Measurements from ENCODE around the gene WWOX.

DNA sequence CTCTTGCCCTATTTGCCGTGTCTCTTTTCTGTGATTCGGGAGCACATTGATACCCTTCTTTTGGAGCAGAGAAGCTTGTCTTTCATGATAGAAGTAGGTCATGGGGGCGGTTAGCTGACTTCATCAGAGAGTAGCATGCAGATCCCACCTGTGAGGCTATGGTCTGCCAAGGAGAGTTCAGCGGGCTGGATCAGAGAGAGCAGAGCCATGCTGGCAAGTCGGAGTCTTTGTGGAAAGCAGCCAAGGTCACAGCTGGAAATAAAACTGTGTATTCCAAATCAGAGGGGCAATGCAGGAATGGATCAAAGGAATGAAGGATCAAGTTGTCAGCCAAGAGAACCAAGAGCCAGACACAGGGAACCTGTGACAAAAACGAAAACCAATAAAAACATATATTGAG lies 595.9 kb downstream of the WWOX start:
- TF ChIP-seq, protein P1, sequence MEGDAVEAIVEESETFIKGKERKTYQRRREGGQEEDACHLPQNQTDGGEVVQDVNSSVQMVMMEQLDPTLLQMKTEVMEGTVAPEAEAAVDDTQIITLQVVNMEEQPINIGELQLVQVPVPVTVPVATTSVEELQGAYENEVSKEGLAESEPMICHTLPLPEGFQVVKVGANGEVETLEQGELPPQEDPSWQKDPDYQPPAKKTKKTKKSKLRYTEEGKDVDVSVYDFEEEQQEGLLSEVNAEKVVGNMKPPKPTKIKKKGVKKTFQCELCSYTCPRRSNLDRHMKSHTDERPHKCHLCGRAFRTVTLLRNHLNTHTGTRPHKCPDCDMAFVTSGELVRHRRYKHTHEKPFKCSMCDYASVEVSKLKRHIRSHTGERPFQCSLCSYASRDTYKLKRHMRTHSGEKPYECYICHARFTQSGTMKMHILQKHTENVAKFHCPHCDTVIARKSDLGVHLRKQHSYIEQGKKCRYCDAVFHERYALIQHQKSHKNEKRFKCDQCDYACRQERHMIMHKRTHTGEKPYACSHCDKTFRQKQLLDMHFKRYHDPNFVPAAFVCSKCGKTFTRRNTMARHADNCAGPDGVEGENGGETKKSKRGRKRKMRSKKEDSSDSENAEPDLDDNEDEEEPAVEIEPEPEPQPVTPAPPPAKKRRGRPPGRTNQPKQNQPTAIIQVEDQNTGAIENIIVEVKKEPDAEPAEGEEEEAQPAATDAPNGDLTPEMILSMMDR (IDR thresholded peaks at IDR 0.05; ENCODE audit: control extremely low read depth in 1 of 3, insufficient read depth in 1 of 3, low read depth in 1 of 3, low read length in 3 of 3) = no peak
- TF ChIP-seq ZNF274 (IDR thresholded peaks at IDR 0.05; ENCODE audit: borderline replicate concordance, extremely low read depth, low read length) (no peak), POLR2A (IDR thresholded peaks at IDR 0.05; ENCODE audit: control extremely low read depth in 1 of 2, low read depth in 2 of 2, low read length in 2 of 2) (no peak), TAF7 (optimal IDR thresholded peaks at IDR 0.05; ENCODE audit: borderline replicate concordance, low read depth, low read length) (no peak), ASH2L (IDR thresholded peaks at IDR 0.05; ENCODE audit: low read length) (no peak), BACH1 (IDR thresholded peaks at IDR 0.05; ENCODE audit: low read length) (no peak), POLR2AphosphoS5 (IDR thresholded peaks at IDR 0.05; ENCODE audit: low read depth, low read length) (no peak), EZH2 (IDR thresholded peaks at IDR 0.05; ENCODE audit: low read depth, low read length, severe bottlenecking) (no peak)

Data from H1 (cell line).